ENCODE data around the gene CARD14. TPM values are rescaled to one million over a fixed set of nuclear protein-coding genes. Genes with fewer than 3 reads are reported as not detected.

Gene CARD14
- total and polyA plus RNA-seq, 2 donors (not counting 1 experiment from before 2014, with no cell fraction given): not detected

DNA sequence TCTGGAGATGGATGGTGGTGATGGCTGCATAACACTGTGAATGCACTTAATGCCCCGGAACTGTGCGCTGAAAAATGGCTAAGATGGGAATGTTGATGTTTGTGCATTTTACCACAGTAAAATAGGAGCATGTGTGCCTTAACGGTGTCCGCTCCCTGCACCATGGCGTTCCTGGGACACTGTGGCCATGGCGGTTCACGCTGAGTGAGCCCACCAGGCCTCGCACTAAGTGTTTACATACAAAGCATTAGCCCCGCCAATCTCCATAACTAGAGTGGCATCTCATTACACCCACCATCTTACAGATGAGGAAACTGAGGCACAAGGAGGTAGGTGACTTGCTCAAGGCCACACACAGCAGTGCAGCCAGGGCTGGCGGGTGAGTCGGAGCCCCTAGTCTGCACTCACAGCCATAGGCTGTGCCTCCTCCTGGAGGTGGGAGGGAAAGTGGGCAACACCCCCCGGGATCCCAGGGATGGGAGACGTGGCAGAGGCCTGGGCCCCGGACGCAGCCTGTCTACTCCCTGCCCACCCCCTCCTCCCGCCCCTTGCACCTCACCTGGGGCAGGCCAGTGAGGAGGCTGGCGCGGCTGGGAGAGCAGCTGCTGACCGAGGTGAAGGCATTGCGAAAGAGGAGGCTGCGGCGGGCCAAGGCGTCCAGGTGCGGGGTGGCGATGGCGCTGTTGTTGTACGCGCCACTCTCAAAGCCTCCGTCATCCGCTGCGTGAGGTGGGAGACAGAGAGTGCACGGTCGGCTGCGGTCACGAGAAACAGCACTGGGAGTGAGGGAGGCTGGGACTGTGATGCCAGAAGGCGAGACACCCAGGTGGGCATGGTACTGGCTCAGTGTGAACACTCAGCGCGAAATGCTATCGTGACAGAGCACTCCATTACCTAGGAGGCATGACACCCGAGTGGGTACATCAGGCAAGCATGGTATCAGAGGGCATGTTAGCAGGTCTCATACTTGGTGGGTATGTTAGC lies 46.9 kb downstream of the CARD14 start:
- Histone ChIP-seq H3K79me2 (ENCODE audit: control insufficient read depth, insufficient read depth, low read length) (peaks cover 23% of the 10 kb centered on the region), H3K4me1 (ENCODE audit: control insufficient read depth in 2 of 2, insufficient read depth in 2 of 2, low read length in 2 of 2) (peaks cover 14 to 39% of the 10 kb centered on the region in 2 donors), H3K27ac (ENCODE audit: low read length in 2 of 2) (no peak overlapping the region), H3K4me3 (ENCODE audit: control extremely low read depth in 1 of 5, extremely low read depth in 1 of 5, insufficient read depth in 1 of 5, low read depth in 2 of 5, low read length in 4 of 5) (no peak overlapping the region), H2AFZ (ENCODE audit: insufficient read depth, low read depth, low read length, poor library complexity, severe bottlenecking) (no peak overlapping the region), H3K36me3 (replicated peaks in 1 of 2; ENCODE audit: control extremely low read depth in 1 of 2, control insufficient read depth in 1 of 2, extremely low read depth in 1 of 2, insufficient read depth in 2 of 2, low read length in 1 of 2) (peaks cover 0 to 25% of the 10 kb centered on the region in 2 experiments), H3K4me2 (replicated peaks; ENCODE audit: low read depth, low read length, poor library complexity, severe bottlenecking) (no peak overlapping the region), H4K20me1 (ENCODE audit: control insufficient read depth, insufficient read depth, low read length, poor library complexity, severe bottlenecking) (peaks cover 23% of the 10 kb centered on the region), H3K9me3 (ENCODE audit: control extremely low read depth in 1 of 3, control insufficient read depth in 2 of 3, insufficient read depth in 1 of 3, low read length in 2 of 3) (peaks cover 0 to 2% (median 0%) of the 10 kb centered on the region in 3 donors), H3K27me3 (replicated peaks in 1 of 4; ENCODE audit: control extremely low read depth in 1 of 4, control insufficient read depth in 3 of 4, insufficient read depth in 4 of 4, low read length in 3 of 4) (no peaks in the 10 kb centered on the region), H3K9ac (ENCODE audit: low read length) (no peak overlapping the region)
- Mint-ChIP-seq H3K27ac (no peak overlapping the region), H3K9me3 (ENCODE audit: insufficient read depth) (no peaks in the 10 kb centered on the region), H3K27me3 (no peaks in the 10 kb centered on the region), H3K4me1 (peaks cover 25% of the 10 kb centered on the region), H3K4me3 (no peak overlapping the region)
- POLR2A ChIA-PET: no interaction called here
- DNase-seq (no peak), ATAC-seq (ENCODE audit: low read depth) (no peak)
- no peak for TF ChIP-seq EZH2 (IDR thresholded peaks at IDR 0.05; ENCODE audit: borderline replicate concordance, insufficient read depth, low read depth, low read length, poor library complexity, severe bottlenecking)
- TF ChIP-seq, protein P1, sequence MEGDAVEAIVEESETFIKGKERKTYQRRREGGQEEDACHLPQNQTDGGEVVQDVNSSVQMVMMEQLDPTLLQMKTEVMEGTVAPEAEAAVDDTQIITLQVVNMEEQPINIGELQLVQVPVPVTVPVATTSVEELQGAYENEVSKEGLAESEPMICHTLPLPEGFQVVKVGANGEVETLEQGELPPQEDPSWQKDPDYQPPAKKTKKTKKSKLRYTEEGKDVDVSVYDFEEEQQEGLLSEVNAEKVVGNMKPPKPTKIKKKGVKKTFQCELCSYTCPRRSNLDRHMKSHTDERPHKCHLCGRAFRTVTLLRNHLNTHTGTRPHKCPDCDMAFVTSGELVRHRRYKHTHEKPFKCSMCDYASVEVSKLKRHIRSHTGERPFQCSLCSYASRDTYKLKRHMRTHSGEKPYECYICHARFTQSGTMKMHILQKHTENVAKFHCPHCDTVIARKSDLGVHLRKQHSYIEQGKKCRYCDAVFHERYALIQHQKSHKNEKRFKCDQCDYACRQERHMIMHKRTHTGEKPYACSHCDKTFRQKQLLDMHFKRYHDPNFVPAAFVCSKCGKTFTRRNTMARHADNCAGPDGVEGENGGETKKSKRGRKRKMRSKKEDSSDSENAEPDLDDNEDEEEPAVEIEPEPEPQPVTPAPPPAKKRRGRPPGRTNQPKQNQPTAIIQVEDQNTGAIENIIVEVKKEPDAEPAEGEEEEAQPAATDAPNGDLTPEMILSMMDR (IDR thresholded peaks at IDR 0.05): no peak
- CTCF ChIA-PET: interaction anchor here (1.2 kb wide), 1 partner anchor 21 kb away, joined by 6 read pairs; no protein-coding TSS in a partner anchor
- WGBS (ENCODE audit: insufficient coverage): 97% methylated on average over 29 of the region's 40 CpGs
- intact Hi-C loops (cut with micrococcal nuclease): no loop called here

Data from B cell (primary cell).